ENCODE data around the gene GSN.

The GSN gene

DNA sequence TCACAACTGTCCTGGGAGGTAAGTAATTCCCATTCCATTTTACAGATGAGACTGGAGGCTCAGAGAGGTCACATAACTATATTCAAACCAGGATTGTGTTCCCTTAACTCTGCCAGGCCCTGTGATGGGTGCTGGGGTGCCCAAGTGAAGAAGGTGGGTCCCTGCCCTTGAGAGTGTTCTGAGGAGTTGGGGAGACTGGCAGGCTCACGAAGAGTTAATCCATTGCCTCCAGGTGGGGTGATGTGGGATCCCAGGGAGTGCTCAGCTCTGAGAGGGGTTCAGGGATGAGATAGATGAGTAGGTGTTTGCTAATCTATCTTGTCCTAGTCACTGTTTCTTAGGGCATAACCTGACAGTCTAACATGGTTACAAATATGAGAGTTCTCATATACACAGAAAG is 36.7 kb downstream of the GSN start:
- no peak for DNase-seq

DNA sequence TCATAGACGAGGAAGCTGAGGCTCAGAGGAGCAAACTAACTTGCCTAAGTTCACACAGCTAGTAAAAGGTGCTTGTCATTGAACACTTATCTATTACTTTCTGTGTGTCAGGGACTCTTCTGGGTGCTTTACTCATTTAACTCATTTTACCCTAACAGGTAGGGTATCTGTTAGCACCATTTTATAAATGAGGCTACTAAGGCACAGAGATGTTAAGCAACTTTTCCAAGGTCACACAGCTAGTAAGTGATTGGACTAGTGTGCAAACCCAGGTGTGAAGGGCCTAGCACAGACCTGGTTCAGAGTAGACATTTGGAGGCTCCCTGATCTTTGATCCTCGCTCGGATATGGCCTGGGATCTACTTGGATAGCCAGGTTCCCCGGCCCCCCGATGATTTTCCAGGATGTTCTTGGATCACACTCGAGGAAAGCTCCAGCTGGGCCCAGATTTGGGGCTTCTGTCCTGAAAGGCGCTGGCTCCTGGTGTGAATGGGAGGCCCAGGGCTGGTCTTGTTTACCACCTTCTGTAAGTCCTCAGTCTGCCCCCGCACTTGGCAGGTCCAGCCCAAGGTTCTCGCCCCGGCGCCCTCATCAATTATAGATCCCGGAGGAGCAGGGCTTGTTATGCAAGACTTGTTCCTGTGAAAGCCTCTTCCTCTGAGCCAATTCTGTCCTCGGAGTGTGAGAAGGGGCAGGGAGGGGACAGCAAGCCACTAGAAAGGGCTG is 37.5 kb downstream of the GSN start:
- no peak for DNase-seq

DNA sequence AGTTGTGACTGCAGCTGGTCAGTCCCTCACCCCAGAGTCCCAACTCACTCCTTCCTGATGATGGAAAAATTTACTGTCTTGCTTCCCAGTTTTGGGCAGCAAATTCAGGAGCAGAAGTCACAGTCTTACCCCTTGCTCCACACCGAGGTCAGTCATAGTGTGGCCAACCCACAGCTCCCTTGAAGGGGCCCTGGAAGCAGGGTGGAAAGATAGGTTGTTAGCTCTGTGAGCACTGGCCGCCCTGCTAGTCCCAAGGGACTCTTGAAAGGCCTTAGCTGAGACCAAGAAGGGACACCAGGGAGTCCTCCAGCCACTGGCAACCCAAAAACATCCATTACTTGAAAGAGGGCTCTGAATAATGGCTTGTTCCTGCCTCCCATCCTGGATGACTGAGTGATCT is 40.0 kb downstream of the GSN start:
- no peak for DNase-seq

DNA sequence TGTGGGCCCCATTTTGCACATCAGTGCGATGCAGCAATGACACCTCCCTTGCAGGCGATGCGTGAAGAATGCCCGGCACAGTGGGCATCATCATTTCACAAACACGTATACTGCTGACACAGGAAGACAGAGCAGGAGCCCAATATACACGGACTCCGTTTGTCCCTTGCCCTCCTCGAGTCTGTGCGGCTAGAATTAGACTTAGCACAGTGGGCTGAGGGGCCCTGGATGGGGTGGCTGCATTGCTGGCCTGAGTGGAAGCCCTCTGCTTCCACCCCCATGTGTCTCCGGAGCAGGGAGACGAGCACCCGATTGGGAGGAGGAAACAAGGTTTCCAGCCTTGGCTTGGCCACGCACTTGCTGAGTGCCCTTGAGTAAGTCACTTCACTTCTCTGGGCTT is 40.8 kb downstream of the GSN start:
- no peak for DNase-seq

DNA sequence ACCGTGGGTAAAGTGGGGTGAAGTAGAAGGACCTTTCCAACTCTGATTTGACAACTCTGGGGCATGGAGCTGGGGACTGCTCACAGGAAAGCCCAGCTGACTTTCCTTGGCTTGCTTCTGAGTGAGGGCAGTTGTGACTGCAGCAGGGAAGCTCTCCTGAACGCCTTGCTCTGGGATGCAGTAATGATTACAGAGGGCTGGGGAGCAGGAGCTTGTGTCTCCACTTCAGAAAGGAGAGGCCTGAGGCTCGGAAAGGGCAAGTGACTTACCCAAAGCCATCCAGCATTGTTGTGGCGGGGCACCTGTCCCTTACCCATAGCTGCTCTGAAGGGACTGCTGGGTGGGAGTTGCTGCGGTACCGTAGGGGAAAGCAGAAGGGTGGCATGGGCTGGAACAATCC is 41.2 kb downstream of the GSN start:
- DNase-seq, result no peak

DNA sequence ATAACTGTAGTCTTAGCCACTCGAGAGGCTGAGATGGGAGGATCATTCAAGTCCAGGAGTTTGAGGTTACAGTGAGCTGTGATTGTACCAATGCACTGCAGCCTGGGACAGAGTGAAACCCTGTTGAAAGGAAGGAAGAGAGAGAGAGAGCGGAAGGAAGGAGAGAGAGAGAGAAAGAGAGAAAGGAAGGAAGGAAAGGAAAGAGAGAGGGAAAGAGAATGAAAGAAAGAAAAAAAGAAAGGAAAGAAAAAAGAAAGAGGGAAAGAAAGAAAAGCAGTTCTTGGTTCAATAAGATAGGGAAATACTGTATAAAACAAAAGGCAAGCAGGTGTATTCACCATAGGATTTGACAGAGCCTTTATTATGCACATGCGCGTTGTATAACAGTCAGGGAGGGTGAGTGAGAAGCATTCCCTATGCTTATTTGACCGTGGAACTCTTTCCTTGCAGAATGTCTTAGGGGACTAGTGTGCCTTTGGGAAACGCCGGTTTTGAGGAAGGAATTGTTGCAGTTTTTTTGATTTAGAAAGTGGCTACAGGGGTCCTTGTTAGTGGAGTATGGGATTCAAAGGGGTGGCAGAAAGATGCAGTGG is 42.0 kb downstream of the GSN start:
- no peak for DNase-seq

DNA sequence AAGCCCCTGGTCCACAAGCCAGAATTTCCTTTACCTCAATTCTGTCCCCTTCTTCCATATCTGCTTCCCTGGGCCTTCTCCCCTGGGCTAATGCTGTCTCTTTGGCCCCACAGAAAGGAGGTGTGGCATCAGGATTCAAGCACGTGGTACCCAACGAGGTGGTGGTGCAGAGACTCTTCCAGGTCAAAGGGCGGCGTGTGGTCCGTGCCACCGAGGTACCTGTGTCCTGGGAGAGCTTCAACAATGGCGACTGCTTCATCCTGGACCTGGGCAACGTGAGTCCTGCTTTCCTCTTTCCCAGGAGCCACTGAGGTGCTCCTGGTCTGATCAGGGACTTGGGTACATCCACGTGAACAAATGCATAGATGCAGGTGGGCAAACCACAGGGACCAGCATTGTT is 42.6 kb downstream of the GSN start:
- DNase-seq, result no peak

DNA sequence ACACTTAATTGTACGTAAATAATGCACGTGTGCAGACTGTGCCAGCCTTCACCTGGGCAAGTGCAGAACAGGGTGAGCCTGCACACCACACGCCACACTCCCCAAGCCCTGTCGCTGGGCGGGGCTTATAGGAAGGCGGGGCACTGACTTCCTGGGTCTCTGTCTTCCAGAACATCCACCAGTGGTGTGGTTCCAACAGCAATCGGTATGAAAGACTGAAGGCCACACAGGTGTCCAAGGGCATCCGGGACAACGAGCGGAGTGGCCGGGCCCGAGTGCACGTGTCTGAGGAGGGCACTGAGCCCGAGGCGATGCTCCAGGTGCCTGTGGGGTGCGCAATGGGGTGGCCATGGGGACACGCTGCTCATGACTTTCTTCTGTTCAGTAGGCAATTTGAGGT is 44.2 kb downstream of the GSN start:
- no peak for DNase-seq

DNA sequence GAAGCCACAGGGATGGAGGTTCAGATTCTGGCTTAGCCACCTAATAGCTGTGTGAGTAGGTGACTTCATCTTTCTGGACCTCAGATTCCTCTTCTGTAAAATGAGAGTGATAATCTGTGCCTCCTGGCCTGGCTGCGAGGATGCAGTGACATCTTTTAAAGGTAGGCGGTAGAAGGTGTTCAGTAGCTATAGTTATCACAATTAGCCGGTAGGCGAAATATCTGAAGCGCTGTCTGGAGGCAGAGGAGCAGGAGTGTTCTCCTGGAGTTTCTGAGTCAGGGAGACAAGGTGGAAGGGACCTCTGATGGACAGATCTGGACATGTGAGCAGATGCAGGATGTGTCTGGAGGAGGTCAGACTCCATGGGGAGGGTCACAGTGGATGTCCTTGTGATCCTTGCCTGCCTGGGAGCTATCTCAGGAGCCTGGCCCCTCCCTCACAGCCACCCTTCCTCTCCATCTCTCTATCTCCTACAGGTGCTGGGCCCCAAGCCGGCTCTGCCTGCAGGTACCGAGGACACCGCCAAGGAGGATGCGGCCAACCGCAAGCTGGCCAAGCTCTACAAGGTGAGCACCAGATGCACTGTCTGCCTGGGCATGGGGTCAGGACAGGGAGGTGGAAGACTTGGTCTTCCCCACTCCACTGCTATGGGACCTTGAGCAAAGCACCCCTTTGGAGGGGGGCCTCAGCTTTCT is 45.6 kb downstream of the GSN start:
- no peak for DNase-seq

DNA sequence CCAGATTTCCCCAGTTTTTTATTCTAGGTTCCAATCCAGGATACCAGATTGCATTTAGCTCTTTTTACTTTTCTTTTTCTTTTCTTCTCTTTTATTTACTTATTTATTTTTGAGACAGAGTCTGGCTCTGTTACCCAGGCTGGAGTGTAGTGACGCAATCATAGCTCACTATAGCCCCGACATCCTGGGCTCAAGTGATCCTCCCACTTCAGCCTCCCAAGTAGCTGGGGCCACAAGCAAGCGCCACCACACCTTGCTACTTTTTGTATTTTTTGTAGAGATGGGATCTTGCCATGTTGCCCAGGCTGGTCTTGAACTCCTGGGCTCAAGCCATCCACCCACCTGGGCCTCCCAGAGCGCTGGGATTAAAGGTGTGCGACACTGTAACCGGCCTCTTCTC is 48.4 kb downstream of the GSN start:
- DNase-seq, result no peak

DNA sequence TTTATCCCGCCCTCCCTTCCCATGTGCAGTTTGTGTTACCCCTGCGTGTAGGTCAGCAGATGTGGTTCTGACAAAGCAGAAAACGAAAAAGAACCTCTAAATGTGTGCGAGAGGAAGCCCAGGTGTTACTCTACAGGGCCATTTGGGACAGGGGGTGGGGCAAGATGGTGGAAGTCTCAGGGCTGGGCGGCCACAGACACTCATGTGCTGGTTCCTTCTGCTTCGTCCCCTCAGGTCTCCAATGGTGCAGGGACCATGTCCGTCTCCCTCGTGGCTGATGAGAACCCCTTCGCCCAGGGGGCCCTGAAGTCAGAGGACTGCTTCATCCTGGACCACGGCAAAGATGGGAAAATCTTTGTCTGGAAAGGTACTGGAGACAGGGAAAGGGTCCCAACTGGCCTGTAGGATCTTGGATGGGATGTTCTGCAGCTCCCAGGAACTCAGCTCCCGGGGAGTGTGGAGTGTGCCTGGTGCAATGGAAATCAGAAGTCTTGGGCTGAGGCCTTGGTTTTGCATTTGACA is 49.0 kb downstream of the GSN start:
- DNase-seq, result no peak

DNA sequence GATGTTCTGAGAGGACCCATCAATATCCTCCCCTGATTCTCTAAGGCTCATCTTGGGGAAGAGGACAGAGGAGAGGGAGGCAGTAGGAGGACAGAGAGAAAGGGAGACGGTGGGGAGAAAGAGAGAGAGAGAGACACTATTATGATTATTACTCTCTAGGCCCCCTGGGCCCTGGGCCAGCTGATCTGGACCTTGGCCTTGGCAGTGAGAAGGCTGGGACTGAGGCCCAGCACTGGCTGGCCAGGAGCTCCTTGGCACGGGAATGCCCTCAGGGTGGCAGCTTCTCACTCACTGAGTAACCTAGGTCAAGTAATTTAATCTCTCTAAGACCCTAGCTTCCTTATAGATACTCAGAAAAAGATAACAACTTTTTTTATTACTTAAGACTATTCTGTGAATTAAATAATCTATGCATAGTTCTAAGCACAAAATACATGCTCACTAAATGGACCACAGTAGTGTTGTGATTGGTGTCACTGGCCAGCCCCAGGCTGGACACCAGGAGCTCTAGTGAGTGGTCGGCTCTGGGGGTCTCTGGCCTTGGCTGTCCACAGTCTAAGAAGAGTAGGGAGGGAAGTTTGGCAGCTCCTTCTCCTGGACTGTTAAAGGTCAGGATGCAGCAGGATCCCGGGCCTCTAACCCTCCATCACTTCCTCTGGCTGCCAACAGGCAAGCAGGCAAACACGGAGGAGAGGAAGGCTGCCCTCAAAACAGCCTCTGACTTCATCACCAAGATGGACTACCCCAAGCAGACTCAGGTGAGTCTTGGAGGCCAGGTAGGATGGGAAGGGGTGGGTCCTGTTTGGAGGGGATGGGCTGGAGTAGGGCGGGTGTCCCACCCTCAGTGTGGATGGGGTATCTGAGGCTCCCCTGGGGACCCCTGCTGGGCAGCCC is 50.0 kb downstream of the GSN start:
- DNase-seq, result no peak

DNA sequence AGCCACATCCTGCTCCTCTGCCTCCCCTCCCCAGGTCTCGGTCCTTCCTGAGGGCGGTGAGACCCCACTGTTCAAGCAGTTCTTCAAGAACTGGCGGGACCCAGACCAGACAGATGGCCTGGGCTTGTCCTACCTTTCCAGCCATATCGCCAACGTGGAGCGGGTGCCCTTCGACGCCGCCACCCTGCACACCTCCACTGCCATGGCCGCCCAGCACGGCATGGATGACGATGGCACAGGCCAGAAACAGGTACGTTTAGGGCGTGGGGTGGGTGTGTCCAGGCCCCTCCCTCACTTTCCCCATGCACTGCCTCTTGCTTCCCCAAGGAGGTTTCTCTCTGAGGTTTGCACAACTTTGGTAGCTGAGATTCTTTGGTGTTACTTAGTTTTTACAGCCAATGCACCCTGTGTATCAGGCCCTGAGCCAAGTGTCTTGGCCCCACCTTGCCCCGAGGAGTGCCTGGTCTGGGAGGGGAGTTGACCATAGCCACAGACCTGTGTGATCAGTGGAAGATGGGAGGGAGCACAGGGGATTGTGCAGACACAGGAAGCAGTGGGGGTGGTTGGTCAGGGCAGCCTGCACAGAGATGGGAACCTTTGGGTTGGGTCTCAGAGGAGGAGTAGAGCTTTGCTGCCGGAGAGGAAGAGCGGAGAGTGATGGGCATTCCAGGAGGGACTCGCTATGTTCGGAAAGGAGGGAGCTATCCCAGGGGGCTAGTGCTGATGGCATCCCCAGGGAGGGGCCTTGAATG is 50.8 kb downstream of the GSN start:
- DNase-seq, result no peak

DNA sequence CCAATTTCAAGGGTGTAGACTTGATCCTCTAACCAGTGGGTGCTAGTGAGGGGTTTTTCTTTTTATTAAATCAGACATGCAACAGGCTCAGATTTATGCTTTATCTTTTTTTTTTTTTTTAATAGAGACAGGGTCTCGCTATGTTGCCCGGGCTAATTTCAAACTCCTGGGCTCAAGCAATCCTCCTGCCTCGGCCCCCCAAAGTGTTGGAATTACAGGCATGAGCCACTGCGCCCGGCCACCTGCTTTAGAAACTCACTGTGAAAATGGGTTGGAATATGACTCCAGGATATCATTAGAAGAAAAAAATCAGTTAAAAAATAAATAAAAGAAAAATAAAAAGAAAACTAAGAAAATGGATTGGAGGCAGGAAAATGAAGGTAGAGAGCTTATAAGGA is 51.4 kb downstream of the GSN start:
- DNase-seq, result no peak

DNA sequence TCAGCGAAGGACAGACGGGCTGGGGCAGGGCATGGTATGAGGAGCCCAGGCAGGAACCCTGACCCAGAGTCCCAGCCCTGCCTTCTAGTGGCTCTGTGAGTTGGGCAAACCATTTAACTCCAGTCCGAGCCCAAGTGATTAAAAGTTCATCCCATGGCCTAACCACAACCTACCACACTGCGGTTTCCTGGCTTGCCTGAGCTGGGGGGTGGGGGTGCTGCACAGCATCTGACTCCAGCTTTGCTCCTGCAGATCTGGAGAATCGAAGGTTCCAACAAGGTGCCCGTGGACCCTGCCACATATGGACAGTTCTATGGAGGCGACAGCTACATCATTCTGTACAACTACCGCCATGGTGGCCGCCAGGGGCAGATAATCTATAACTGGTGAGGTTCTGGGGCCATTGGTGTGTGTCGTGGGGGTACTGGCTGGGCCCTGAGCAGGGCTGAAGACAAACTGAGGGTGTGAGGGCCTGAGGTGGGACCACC is 53.1 kb downstream of the GSN start:
- no peak for DNase-seq

DNA sequence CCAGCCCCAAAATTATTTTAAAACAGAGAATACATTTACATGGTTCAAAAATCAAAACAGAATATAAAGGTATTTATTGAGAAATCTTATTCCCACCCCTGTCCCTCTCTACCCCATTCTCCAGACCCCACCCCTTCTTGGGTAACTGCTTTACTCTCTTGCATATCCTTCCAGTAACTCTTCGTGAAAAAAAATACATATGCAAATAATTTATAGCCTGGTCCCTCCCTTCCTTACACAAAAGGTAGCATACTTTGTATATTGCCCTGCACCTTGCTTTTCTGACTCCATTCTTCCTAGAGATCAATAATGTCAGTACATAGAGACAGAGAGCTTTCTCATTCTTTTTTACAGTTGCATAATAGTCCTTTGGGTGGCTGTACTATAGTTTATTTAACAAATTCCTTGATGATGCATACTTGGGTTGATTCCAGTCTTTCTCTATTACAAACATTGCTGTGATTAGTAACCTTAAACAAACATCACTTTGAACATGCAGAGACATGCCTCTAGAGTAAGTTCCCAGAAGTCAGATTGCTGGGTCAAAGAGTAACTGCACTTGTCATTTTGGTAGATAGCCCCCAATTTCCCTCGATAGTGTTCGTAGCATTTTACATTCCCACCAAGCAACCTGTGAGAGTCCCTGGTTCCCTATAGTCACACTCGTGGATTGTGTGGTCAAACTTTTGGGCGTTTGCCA is 54.2 kb downstream of the GSN start:
- no peak for DNase-seq

DNA sequence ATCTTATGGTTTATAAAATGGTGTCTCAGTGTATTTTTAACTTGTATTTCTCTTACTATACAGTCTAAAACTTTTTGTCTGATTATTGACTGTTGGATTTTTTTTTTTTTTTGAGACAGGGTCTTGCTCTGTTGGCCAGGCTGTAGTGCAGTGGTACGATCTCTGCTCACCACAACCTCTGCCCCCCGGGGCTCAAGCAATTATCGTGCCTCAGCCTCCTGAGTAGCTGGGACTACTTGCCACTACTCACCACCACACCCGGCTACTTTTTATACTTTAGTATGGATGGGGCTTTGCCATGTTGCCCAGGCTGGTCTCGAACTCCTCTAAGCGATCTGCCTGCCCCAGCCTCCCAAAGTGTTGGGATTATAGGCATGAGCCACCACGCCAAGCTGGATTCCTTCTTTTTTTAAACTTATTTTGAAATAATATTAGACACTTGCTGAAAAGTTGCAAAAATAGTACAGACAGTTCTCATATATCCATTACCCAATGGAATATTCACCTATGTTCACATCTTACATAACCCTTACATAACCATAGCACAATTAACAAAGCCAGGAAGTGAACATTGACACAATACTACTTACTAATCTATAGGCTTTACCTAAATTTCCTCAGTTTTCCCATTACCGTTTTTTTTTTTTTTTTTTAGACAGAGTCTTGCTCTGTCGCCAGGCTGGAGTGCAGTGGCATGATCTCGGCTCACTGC is 54.9 kb downstream of the GSN start:
- no peak for DNase-seq

DNA sequence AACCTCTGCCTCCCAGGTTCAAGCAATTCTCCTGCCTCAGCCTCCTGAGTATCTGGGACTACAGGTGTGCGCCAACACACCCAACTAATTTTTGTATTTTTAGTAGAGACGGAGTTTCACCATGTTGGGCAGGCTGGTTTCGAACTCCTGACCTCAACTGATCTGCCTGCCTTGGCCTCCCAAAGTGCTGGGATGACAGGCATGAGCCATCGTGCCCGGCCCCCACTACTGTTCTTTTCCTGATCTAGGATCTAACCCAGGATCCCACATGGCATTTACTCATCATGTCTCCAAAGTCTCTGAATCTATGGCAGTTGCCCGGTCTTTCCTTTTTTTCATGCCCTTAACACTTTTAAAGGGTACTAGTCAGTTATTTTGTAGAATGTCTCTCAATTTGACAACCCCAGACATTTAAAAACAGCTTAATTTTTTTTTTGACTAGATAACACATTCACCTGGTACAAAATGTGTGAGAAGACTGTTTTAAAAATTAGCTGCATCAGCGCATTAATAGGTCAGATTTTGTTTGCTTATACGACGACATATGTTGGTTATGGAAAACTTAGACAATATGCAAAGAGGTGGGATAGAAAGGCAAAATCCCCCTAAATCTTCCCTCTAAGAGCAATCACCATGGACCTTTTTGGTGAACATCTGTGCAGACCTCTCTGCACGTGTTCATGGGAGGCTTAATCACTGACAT is 55.6 kb downstream of the GSN start:
- no peak for DNase-seq

DNA sequence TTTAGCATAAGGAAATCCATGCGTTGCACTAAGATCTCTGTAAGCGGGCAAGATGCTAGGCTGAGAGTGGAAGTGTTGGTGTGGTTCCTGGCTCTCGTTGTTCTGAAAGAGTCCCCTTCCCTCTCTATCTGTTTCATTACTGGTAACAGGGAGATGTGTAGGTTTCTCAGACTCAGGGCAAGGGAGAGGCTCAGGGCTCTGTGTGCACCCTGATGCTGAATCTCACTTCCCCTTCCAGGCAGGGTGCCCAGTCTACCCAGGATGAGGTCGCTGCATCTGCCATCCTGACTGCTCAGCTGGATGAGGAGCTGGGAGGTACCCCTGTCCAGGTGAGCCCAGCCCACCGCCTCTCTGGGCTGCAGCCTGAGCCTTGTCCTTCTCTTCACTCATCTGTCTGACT is 56.4 kb downstream of the GSN start:
- DNase-seq, result no peak

DNA sequence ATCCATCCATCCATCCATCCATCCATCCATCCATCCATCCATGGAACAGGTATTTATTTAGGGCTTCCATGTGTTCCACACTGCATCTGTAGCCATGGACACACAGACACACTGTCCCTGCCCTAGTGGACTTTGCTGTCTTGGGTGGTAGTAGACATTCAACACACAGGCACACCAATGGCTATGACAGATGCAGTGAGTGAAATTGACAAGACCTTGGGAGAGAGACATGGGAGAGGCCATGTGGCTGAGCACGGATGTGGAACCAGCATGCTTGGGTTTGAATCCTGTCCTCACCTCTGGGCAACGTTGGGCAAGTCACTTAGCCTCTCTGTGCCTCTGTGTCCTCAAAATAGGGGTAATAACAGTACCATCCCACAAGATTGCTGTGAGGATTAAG is 56.8 kb downstream of the GSN start:
- DNase-seq, result no peak

All from activated CD4-positive, alpha-beta T cell treated with anti-CD3 and anti-CD28 coated beads for 4 hours (primary cell).